Measurements from ENCODE around the gene GRID2IP. TPM values are rescaled to one million over a fixed set of nuclear protein-coding genes. Genes with fewer than 3 reads are reported as not detected.
A peak's percentile ranks its signal among the peaks of the same experiment; 100 is the strongest.

Gene GRID2IP
- total and polyA plus RNA-seq, 2 of the 13 experiments (the other 11 are each of a cell fraction or from before 2014, with no cell fraction given), result 0.03 TPM; not detected in 1

GRCh38 chr7:6588566-6588965 is 37.3 kb upstream of the GRID2IP start (continued):
- TF ChIP-seq ZNF337 (CRISPR knock-in tag; IDR thresholded peaks at IDR 0.05; ENCODE audit: borderline replicate concordance, low read depth) (0 out of 2 replicates have a peak, but pooled peaks have one; percentile 50), HHEX (CRISPR knock-in tag; IDR thresholded peaks at IDR 0.05) (no peak), ZBTB33 (CRISPR knock-in tag; IDR thresholded peaks at IDR 0.05) (peak; percentile 69), ZBTB26 (CRISPR knock-in tag; IDR thresholded peaks at IDR 0.05; ENCODE audit: borderline replicate concordance) (no peak), ZFY (CRISPR knock-in tag; IDR thresholded peaks at IDR 0.05) (peak; percentile 15; the same call in 1 of the 2 replicates), ZNF530 (CRISPR knock-in tag; IDR thresholded peaks at IDR 0.05; ENCODE audit: low read depth) (no peak), ARHGAP35 (CRISPR knock-in tag; IDR thresholded peaks at IDR 0.05; ENCODE audit: borderline replicate concordance) (no peak), STAT5B (CRISPR knock-in tag; IDR thresholded peaks at IDR 0.05) (no peak), CTCF (CRISPR knock-in tag; IDR thresholded peaks at IDR 0.05) (peak; percentile 25), ZNF235 (CRISPR knock-in tag; IDR thresholded peaks at IDR 0.05; ENCODE audit: borderline replicate concordance) (no peak), ZNF687 (CRISPR knock-in tag; IDR thresholded peaks at IDR 0.05) (peak; percentile 84), ZMYM3 (CRISPR knock-in tag; IDR thresholded peaks at IDR 0.05) (no peak), MBNL3 (CRISPR knock-in tag; conservative IDR thresholded peaks at IDR 0.05) (no peak), ZSCAN21 (CRISPR knock-in tag; IDR thresholded peaks at IDR 0.05; ENCODE audit: borderline replicate concordance) (no peak), ZSCAN12 (CRISPR knock-in tag; IDR thresholded peaks at IDR 0.05) (no peak), ZNF615 (CRISPR knock-in tag; IDR thresholded peaks at IDR 0.05; ENCODE audit: borderline replicate concordance) (no peak), ZNF275 (CRISPR knock-in tag; IDR thresholded peaks at IDR 0.05; ENCODE audit: borderline replicate concordance) (0 out of 2 replicates have a peak, but pooled peaks have one; percentile 29), FOXO1 (CRISPR knock-in tag; IDR thresholded peaks at IDR 0.05) (peak; percentile 7; the same call in 1 of the 2 replicates), SAP130 (CRISPR knock-in tag; IDR thresholded peaks at IDR 0.05; ENCODE audit: low read depth) (peak; percentile 36), CBX1 (IDR thresholded peaks at IDR 0.05; ENCODE audit: low read depth) (no peak), ZNF317 (CRISPR knock-in tag; IDR thresholded peaks at IDR 0.05) (no peak)
